Neutrophil (primary cell): ENCODE measurements around the gene NRG2.

ENCODE experiments used
- H3K27ac ChIP-seq: fragments of 200-600 bp; sonication (generic); 2 replicates; pipeline ENCODE4 v1.5.1; 2016; ENCODE audit warnings: mild to moderate bottlenecking, moderate library complexity
- H3K27me3 ChIP-seq: fragments of 200-600 bp; sonication (generic); 2 replicates; pipeline ENCODE4 v1.6.0; 2016; ENCODE audit warnings: mild to moderate bottlenecking
- H3K36me3 ChIP-seq: fragments of 200-600 bp; sonication (generic); 2 replicates; pipeline ENCODE4 v1.5.1; 2017
- H3K4me1 ChIP-seq, 2 experiments: fragments of 200-600 bp in 1 of 2; sonication (generic) in 1 of 2; 1 replicate in 1 of 2; 2 replicates in 1 of 2; pipeline versions ENCODE4 v1.5.1 to v1.6.1; 2013 to 2016; ENCODE audit warnings: low read depth in 1 of 2, low read length in 1 of 2, mild to moderate bottlenecking in 1 of 2, moderate library complexity in 1 of 2; ENCODE audit not compliant: control insufficient read depth in 1 of 2, insufficient read depth in 1 of 2
- H3K4me3 ChIP-seq, 2 experiments: fragments of 200-600 bp in 1 of 2; sonication (generic) in 1 of 2; 1 replicate in 1 of 2; 2 replicates in 1 of 2; pipeline ENCODE4 v1.5.1; 2013 to 2016; ENCODE audit warnings: low read depth in 1 of 2, low read length in 1 of 2, mild to moderate bottlenecking in 1 of 2, moderate library complexity in 1 of 2
- H3K9me3 ChIP-seq: fragments of 200-600 bp; sonication (generic); 2 replicates; pipeline ENCODE4 v1.5.1; 2016
- TF ChIP-seq, protein P1 (sequence below): fragments of 200-600 bp; sonication (generic); IDR thresholded peaks from 2 replicates; pipeline ENCODE4 v1.5.1; 2016; ENCODE audit warnings: antibody characterized with exemption

NRG2 gene

DNA sequence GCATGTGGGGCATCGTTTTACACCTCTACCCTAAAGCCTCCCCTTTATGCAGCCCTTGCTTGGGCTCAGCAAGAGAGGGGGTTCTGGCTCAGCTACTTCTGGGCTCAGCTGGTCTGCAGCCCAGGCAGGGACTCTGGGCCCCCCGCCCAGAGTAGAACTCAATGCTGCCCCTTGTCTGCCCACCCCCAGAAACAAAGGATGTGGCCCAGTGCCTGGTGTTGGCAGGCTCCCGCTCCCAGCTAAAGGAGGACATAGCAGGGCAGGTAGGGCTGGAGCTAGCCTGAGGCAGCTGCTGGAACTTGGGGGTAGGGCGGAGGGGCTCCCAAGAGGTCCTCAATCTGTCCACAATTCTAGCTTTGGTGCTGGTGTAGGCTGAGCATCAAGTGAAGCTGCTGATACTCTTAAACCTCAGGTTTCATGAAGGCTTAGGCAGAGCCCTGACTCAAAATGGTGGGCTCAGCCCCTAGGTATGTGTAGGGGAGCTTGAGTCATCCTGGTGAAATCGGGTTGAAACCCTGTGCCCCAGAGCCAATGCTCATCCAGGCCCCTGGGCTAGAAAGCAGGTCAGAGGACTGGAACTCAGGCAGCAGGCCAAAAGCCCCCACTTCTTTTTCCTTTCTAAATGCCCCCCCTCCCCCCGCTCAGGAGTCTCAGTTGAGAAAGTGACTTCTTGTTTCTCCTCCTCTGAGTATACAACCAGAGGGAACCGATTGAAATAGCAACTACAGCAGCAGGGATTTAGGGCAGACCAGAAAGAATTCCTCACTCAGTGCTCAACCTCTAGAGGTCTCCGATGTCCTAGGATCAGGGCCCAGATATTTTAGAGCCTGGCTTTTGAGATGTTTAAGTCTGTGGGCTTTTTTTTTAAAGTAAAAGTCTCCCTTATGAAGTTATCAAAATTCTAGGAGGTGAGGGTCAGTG, 236.1 kb downstream of the NRG2 start:
- Histone ChIP-seq H3K4me1 (no peaks in the 10 kb centered on the region), H3K27ac (no peak overlapping the region), H3K36me3 (no peaks in the 10 kb centered on the region), H3K9me3 (no peaks in the 10 kb centered on the region), H3K4me3 (no peak overlapping the region), H3K27me3 (peaks cover 41% of the 10 kb centered on the region)
- TF ChIP-seq, protein P1, sequence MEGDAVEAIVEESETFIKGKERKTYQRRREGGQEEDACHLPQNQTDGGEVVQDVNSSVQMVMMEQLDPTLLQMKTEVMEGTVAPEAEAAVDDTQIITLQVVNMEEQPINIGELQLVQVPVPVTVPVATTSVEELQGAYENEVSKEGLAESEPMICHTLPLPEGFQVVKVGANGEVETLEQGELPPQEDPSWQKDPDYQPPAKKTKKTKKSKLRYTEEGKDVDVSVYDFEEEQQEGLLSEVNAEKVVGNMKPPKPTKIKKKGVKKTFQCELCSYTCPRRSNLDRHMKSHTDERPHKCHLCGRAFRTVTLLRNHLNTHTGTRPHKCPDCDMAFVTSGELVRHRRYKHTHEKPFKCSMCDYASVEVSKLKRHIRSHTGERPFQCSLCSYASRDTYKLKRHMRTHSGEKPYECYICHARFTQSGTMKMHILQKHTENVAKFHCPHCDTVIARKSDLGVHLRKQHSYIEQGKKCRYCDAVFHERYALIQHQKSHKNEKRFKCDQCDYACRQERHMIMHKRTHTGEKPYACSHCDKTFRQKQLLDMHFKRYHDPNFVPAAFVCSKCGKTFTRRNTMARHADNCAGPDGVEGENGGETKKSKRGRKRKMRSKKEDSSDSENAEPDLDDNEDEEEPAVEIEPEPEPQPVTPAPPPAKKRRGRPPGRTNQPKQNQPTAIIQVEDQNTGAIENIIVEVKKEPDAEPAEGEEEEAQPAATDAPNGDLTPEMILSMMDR: no peak

DNA sequence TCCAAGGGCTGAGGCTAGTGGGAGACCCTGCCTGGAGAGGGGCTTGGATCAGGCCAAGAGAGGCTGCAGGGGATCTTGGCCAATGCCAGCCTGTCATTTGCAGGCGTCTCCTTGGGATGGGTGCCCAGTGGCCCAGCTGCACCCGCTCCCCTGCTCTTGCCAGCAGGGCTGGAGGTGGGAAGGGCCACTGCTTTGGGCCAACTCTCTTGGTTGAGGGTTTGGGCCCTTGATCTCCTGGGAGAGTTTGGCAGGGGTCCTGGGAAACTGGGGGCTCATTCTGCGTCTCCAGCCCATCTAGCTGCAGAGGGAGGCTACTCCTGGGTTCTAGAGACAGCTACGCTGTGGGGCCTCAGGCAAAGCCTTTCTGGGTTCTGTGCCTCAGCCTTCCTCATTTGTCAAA, 237.0 kb downstream of the NRG2 start:
- H3K27ac ChIP-seq: no peak overlapping the region
- TF ChIP-seq, protein P1: no peak
- no peaks in the 10 kb centered on the region for H3K4me1 ChIP-seq
- no peak overlapping the region for H3K4me3 ChIP-seq
- no peaks in the 10 kb centered on the region for H3K9me3 ChIP-seq
- peaks cover 50% of the 10 kb centered on the region for H3K27me3 ChIP-seq
- H3K36me3 ChIP-seq: no peaks in the 10 kb centered on the region

DNA sequence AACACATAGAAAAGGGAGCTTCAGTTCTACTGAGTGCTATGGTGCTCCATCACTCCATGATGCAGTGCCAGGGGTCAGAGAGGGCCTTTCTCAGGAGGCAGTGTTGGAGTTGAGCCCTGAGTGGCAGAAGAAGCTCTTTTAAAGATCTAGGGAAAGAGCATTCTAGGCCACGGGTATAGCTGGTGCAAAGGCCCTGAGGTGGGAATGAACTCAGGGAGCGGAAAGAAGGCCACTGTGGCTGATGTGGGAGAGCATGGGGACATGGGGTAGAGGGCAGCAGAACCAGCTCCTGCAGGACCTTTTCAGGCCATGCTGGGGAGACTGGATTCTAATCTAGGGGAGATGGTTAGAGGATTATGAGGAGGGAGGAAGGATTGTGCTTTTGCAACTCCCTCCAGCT, 237.6 kb downstream of the NRG2 start:
- no peaks in the 10 kb centered on the region for H3K4me1 ChIP-seq
- H3K9me3 ChIP-seq: no peaks in the 10 kb centered on the region
- no peaks in the 10 kb centered on the region for H3K36me3 ChIP-seq
- TF ChIP-seq, protein P1: no peak
- H3K27me3 ChIP-seq: peaks cover 55% of the 10 kb centered on the region
- H3K27ac ChIP-seq: no peak overlapping the region
- no peak overlapping the region for H3K4me3 ChIP-seq

DNA sequence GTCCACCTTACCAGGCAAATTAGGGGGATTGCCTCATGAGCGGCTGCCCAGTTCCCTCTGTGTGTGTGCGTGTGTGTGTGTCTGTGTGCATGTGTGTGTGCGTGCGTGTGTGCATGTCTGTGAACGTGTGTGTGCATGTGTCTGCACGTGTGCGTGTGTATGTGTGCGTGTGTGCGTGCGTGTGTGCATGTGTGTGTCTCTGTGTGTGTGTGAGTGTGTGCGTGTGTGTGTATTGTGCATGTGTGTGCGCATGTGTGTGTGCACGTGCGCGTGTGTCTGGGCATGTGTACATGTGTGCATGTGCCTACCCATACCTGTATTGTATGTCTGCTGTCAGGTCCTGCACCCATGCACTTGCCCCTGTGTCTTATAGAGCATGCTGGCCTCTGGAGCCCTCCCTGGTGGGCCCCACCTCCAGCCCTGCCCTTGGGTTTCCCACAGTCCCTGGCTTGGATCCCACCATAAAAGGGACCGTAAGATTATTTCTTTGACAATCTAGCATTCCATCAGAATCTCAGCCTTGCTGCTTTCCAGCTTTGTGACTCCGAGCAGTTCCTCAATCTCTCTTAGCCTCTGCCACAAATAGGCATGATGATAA, 238.2 kb downstream of the NRG2 start:
- H3K9me3 ChIP-seq: no peaks in the 10 kb centered on the region
- TF ChIP-seq, protein P1: no peak
- H3K27ac ChIP-seq: no peak overlapping the region
- no peaks in the 10 kb centered on the region for H3K4me1 ChIP-seq
- peaks cover 62% of the 10 kb centered on the region for H3K27me3 ChIP-seq
- H3K4me3 ChIP-seq: no peak overlapping the region
- no peaks in the 10 kb centered on the region for H3K36me3 ChIP-seq

DNA sequence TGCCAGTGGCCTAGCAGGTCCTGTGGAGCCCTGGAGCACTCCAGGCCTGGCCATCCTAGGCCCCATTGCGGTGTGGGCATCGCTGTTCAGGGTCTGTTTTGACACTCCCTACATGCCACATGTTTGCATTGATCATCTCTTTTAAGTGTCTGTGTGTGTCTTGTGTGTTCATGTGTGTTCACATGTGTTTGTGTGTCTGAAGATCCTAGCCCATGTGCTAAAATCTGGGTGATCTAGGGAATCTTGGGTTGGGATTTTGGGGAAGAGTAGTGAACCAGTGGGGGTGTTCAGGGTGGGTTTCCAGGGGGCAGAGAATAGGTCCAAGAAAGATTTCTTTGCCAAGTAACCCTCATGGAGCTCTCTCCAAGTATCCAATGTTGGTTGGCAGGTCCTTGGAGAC, 239.1 kb downstream of the NRG2 start:
- Histone ChIP-seq H3K27ac (no peak overlapping the region), H3K27me3 (peaks cover 71% of the 10 kb centered on the region), H3K4me3 (no peak overlapping the region), H3K4me1 (no peaks in the 10 kb centered on the region), H3K36me3 (no peaks in the 10 kb centered on the region), H3K9me3 (no peaks in the 10 kb centered on the region)
- TF ChIP-seq, protein P1: no peak
